ENCODE results near the gene BICD1. TPM values are rescaled to one million over a fixed set of nuclear protein-coding genes. Genes with fewer than 3 reads are reported as not detected.

BICD1 gene
- total and polyA plus RNA-seq, 2 donors (not counting 3 experiments of a cell fraction or from before 2014, with no cell fraction given): 12.2 to 51.0 TPM

- H3K4me3 ChIP-seq (replicated peaks in 1 of 3; ENCODE audit: insufficient read depth in 1 of 3, low read depth in 1 of 3, low read length in 3 of 3): no peak overlapping the region
- H3K4me1 ChIP-seq (ENCODE audit: control insufficient read depth, extremely low read depth, insufficient read depth, low read length): peaks cover 4% of the 10 kb centered on the region
- POLR2A ChIA-PET: no interaction called here
- no peaks in the 10 kb centered on the region for H3K9me3 ChIP-seq (replicated peaks; ENCODE audit: control insufficient read depth, insufficient read depth, low read length)
- H3K4me2 ChIP-seq (ENCODE audit: insufficient read depth, low read length): no peak overlapping the region
- H3K27ac ChIP-seq (ENCODE audit: insufficient read depth, low read depth, low read length): no peak overlapping the region
- H3K36me3 ChIP-seq (ENCODE audit: control insufficient read depth in 2 of 2, extremely low read depth in 1 of 2, insufficient read depth in 2 of 2, low read length in 2 of 2): no peaks in the 10 kb centered on the region
- H4K20me1 ChIP-seq (replicated peaks; ENCODE audit: control insufficient read depth, extremely low read depth, insufficient read depth, low read length): no peaks in the 10 kb centered on the region
- no peak overlapping the region for H2AFZ ChIP-seq (ENCODE audit: low read depth, low read length)
- DNase-seq (ENCODE audit: low read depth, low spot score): no peak
- TF ChIP-seq POLR2AphosphoS5 (IDR thresholded peaks at IDR 0.05; ENCODE audit: insufficient read depth, low read depth, low read length): no peak
- dilution Hi-C loops (cut with MboI; ENCODE audit: extremely low pct_ligation_motif_present, low sequenced_read_pairs): no loop called here
- no peak overlapping the region for H3K9ac ChIP-seq (replicated peaks; ENCODE audit: extremely low read depth, insufficient read depth, low read length)
- H3K27me3 ChIP-seq (ENCODE audit: control insufficient read depth in 2 of 2, insufficient read depth in 2 of 2, low read length in 2 of 2): no peaks in the 10 kb centered on the region
- H3K9me1 ChIP-seq (replicated peaks; ENCODE audit: control insufficient read depth, extremely low read depth, insufficient read depth, low read length): no peaks in the 10 kb centered on the region
- FAIRE-seq: no peak
- no TSS peak for BruUV-seq (replicated peaks)
- H3K79me2 ChIP-seq (ENCODE audit: control insufficient read depth, insufficient read depth, low read length): peaks cover 3% of the 10 kb centered on the region
- CTCF ChIA-PET: interaction anchor here (0.7 kb wide), 1 partner anchor 118 kb away, joined by 3 read pairs; no protein-coding TSS in a partner anchor
- intact Hi-C loops (cut with micrococcal nuclease): no loop called here
These were observed 71.8 kb downstream of the BICD1 start for GRCh38 chr12:32178341-32179010.

DNA sequence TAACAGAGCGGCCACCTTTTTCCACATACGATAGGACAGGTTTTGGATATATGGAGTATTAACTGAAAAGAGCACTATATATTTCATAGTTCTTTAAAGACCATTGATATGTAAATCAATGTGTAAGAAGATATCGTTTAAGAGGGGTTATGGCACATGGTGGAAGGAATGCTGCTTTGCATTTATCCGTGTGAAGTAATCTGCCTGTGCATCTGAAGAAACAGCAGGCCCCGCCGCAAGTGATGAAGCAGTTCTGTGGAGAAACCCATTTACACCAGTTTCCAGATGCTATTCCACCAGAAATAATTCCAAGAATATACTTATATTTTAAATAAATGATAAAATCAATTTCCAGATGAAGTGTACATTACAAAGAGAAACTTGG is 72.4 kb downstream of the BICD1 start:
- peaks cover 4% of the 10 kb centered on the region for H3K4me1 ChIP-seq (ENCODE audit: control insufficient read depth, extremely low read depth, insufficient read depth, low read length)
- peaks cover 3% of the 10 kb centered on the region for H3K79me2 ChIP-seq (ENCODE audit: control insufficient read depth, insufficient read depth, low read length)
- no peaks in the 10 kb centered on the region for H3K36me3 ChIP-seq (ENCODE audit: control insufficient read depth in 2 of 2, extremely low read depth in 1 of 2, insufficient read depth in 2 of 2, low read length in 2 of 2)
- H2AFZ ChIP-seq (ENCODE audit: low read depth, low read length): no peak overlapping the region
- H3K27me3 ChIP-seq (ENCODE audit: control insufficient read depth in 2 of 2, insufficient read depth in 2 of 2, low read length in 2 of 2): no peaks in the 10 kb centered on the region
- no peak overlapping the region for H3K4me2 ChIP-seq (ENCODE audit: insufficient read depth, low read length)
- POLR2A ChIA-PET: no interaction called here
- no peaks in the 10 kb centered on the region for H3K9me3 ChIP-seq (replicated peaks; ENCODE audit: control insufficient read depth, insufficient read depth, low read length)
- CTCF ChIA-PET: interaction anchor here (0.7 to 1.3 kb wide), 2 partner anchors 118 to 133 kb away, joined by 3 to 6 read pairs; no protein-coding TSS in a partner anchor
- TF ChIP-seq GATA2 (IDR thresholded peaks at IDR 0.05; ENCODE audit: insufficient read depth, insufficient read length, low read depth, low read length) (no peak), POLR2A (IDR thresholded peaks at IDR 0.05; ENCODE audit: low read depth, low read length) (no peak), MAX (IDR thresholded peaks at IDR 0.05; ENCODE audit: insufficient read depth, insufficient read length) (no peak), JUN (IDR thresholded peaks at IDR 0.05; ENCODE audit: borderline replicate concordance, insufficient read depth, insufficient read length, low read depth) (no peak), POLR2AphosphoS5 (IDR thresholded peaks at IDR 0.05; ENCODE audit: insufficient read depth, low read depth, low read length) (no peak), MYC (IDR thresholded peaks at IDR 0.05; ENCODE audit: low read depth, low read length) (no peak), FOS (IDR thresholded peaks at IDR 0.05; ENCODE audit: borderline replicate concordance, insufficient read depth, low read length) (no peak)
- TF ChIP-seq, protein P1, sequence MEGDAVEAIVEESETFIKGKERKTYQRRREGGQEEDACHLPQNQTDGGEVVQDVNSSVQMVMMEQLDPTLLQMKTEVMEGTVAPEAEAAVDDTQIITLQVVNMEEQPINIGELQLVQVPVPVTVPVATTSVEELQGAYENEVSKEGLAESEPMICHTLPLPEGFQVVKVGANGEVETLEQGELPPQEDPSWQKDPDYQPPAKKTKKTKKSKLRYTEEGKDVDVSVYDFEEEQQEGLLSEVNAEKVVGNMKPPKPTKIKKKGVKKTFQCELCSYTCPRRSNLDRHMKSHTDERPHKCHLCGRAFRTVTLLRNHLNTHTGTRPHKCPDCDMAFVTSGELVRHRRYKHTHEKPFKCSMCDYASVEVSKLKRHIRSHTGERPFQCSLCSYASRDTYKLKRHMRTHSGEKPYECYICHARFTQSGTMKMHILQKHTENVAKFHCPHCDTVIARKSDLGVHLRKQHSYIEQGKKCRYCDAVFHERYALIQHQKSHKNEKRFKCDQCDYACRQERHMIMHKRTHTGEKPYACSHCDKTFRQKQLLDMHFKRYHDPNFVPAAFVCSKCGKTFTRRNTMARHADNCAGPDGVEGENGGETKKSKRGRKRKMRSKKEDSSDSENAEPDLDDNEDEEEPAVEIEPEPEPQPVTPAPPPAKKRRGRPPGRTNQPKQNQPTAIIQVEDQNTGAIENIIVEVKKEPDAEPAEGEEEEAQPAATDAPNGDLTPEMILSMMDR (IDR thresholded peaks at IDR 0.05; ENCODE audit: extremely low read depth in 1 of 2, insufficient read depth in 1 of 2, low read depth in 1 of 2, low read length in 2 of 2): no peak
- H4K20me1 ChIP-seq (replicated peaks; ENCODE audit: control insufficient read depth, extremely low read depth, insufficient read depth, low read length): no peaks in the 10 kb centered on the region
- no peak overlapping the region for H3K27ac ChIP-seq (ENCODE audit: insufficient read depth, low read depth, low read length)
- DNase-seq (ENCODE audit: low read depth, low spot score) (no peak), FAIRE-seq (no peak)
- no peak overlapping the region for H3K9ac ChIP-seq (replicated peaks; ENCODE audit: extremely low read depth, insufficient read depth, low read length)
- H3K9me1 ChIP-seq (replicated peaks; ENCODE audit: control insufficient read depth, extremely low read depth, insufficient read depth, low read length): no peaks in the 10 kb centered on the region
- intact Hi-C loops (cut with micrococcal nuclease): no loop called here
- no peak overlapping the region for H3K4me3 ChIP-seq (replicated peaks in 1 of 3; ENCODE audit: insufficient read depth in 1 of 3, low read depth in 1 of 3, low read length in 3 of 3)
- dilution Hi-C loops (cut with MboI; ENCODE audit: extremely low pct_ligation_motif_present, low sequenced_read_pairs): no loop called here
- no TSS peak for BruUV-seq (replicated peaks)
